GM12892 (cell line): ENCODE measurements around the gene TTC9C.

ENCODE experiments used
- POLR2A ChIP-seq: IDR thresholded peaks from 2 replicates; pipeline ENCODE4 v1.6.1; 2011; ENCODE audit warnings: low read depth, low read length, control low read depth
- TAF1 ChIP-seq: IDR thresholded peaks from 2 replicates; pipeline ENCODE4 v1.6.1; 2011; ENCODE audit warnings: low read depth, mild to moderate bottlenecking, control low read depth, low read length, borderline replicate concordance

- TF ChIP-seq POLR2A = no peak
- TF ChIP-seq TAF1 = no peak
Observed at GRCh38 chr11:62705413-62705812, 22.9 kb upstream of the TTC9C start.
